Measurements from ENCODE around the gene ZC3H18. TPM values are rescaled to one million over a fixed set of nuclear protein-coding genes. Genes with fewer than 3 reads are reported as not detected.

ZC3H18 gene
- total RNA-seq, 1 experiment from 2014 or later: 40.5 TPM

GRCh38 chr16:88624977-88625576 is 54.9 kb downstream of the ZC3H18 start:
- Mint-ChIP-seq H3K27ac (ENCODE audit: low read depth, unreplicated experiment) (no peak overlapping the region), H3K4me1 (ENCODE audit: insufficient read depth, unreplicated experiment) (no peaks in the 10 kb centered on the region), H3K4me3 (ENCODE audit: unreplicated experiment) (no peak overlapping the region), H3K27me3 (ENCODE audit: insufficient read depth, unreplicated experiment) (no peaks in the 10 kb centered on the region), H3K9me3 (ENCODE audit: unreplicated experiment) (no peaks in the 10 kb centered on the region), H3K36me3 (ENCODE audit: insufficient read depth, unreplicated experiment) (peaks cover 41% of the 10 kb centered on the region)
- intact Hi-C loops (cut with micrococcal nuclease): no loop called here
- TF ChIP-seq CTCF (IDR thresholded peaks at IDR 0.05; ENCODE audit: unreplicated experiment): no peak
- DNase-seq (ENCODE audit: unreplicated experiment): no peak
- ChIA-PET CTCF (interaction anchor here (0.6 kb wide), 1 partner anchor 34 kb away, joined by 3 read pairs; no protein-coding TSS in a partner anchor), POLR2A (no interaction called here)
- no TSS peak for BruUV-seq (replicated peaks)

- intact Hi-C loops (cut with micrococcal nuclease): no loop called here
- H3K9me3 Mint-ChIP-seq (ENCODE audit: unreplicated experiment): no peaks in the 10 kb centered on the region
- BruUV-seq (replicated peaks): no TSS peak
- H3K27me3 Mint-ChIP-seq (ENCODE audit: insufficient read depth, unreplicated experiment): no peaks in the 10 kb centered on the region
- H3K4me3 Mint-ChIP-seq (ENCODE audit: unreplicated experiment): no peak overlapping the region
- DNase-seq (ENCODE audit: unreplicated experiment): no peak
- H3K27ac Mint-ChIP-seq (ENCODE audit: low read depth, unreplicated experiment): no peak overlapping the region
- H3K36me3 Mint-ChIP-seq (ENCODE audit: insufficient read depth, unreplicated experiment): peaks cover 44% of the 10 kb centered on the region
- CTCF ChIA-PET: no interaction called here
- POLR2A ChIA-PET: no interaction called here
- no peak for TF ChIP-seq CTCF (IDR thresholded peaks at IDR 0.05; ENCODE audit: unreplicated experiment)
- no peaks in the 10 kb centered on the region for H3K4me1 Mint-ChIP-seq (ENCODE audit: insufficient read depth, unreplicated experiment)
These were observed 56.4 kb downstream of the ZC3H18 start for GRCh38 chr16:88626646-88627045.

GRCh38 chr16:88627531-88628411 is 57.6 kb downstream of the ZC3H18 start:
- Mint-ChIP-seq H3K27ac (ENCODE audit: low read depth, unreplicated experiment) (no peak overlapping the region), H3K36me3 (ENCODE audit: insufficient read depth, unreplicated experiment) (peaks cover 55% of the 10 kb centered on the region), H3K4me3 (ENCODE audit: unreplicated experiment) (no peak overlapping the region), H3K9me3 (ENCODE audit: unreplicated experiment) (no peaks in the 10 kb centered on the region), H3K4me1 (ENCODE audit: insufficient read depth, unreplicated experiment) (no peaks in the 10 kb centered on the region), H3K27me3 (ENCODE audit: insufficient read depth, unreplicated experiment) (no peaks in the 10 kb centered on the region)
- no peak for TF ChIP-seq CTCF (IDR thresholded peaks at IDR 0.05; ENCODE audit: unreplicated experiment)
- POLR2A ChIA-PET: no interaction called here
- intact Hi-C loops (cut with micrococcal nuclease): no loop called here
- BruUV-seq (replicated peaks): no TSS peak
- DNase-seq (ENCODE audit: unreplicated experiment): no peak
- CTCF ChIA-PET: no interaction called here

- intact Hi-C loops (cut with micrococcal nuclease): no loop called here
- Mint-ChIP-seq H3K27me3 (ENCODE audit: insufficient read depth, unreplicated experiment) (no peaks in the 10 kb centered on the region), H3K4me1 (ENCODE audit: insufficient read depth, unreplicated experiment) (no peaks in the 10 kb centered on the region), H3K36me3 (ENCODE audit: insufficient read depth, unreplicated experiment) (peaks cover 53% of the 10 kb centered on the region), H3K4me3 (ENCODE audit: unreplicated experiment) (no peak overlapping the region), H3K27ac (ENCODE audit: low read depth, unreplicated experiment) (no peak overlapping the region), H3K9me3 (ENCODE audit: unreplicated experiment) (no peaks in the 10 kb centered on the region)
- DNase-seq (ENCODE audit: unreplicated experiment): no peak
- peak; percentile 23 for TF ChIP-seq CTCF (IDR thresholded peaks at IDR 0.05; ENCODE audit: unreplicated experiment)
- ChIA-PET POLR2A (interaction anchor here (0.6 kb wide), 1 partner anchor 39 kb away, joined by 3 read pairs; no protein-coding TSS in a partner anchor), CTCF (no interaction called here)
- BruUV-seq (replicated peaks): no TSS peak
These were observed 58.3 kb downstream of the ZC3H18 start for GRCh38 chr16:88628512-88628974.

Measured in MCF 10A (cell line).